Measurements from ENCODE around the gene LRRC74A.
A peak's percentile ranks its signal among the peaks of the same experiment; 100 is the strongest.

LRRC74A gene

DNA sequence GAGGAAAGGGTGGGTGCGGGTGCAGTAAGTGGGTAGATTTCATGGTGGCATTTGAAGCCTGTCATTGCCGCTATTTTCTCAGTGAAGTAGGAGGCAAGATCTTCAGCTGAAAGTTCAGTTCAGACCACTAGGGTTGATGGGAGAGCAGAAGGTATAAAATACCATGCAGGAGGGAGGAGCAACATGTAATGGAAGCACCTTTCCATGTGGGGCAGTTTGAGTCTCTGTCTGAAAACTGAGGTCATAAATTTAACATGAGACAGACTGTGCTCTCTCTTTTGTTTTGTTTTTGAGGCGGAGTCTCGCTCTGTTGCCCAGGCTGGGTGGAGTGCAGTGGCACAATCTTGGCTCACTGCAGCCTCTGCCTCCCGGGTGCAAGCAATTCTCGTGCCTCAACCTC lies 22.7 kb downstream of the LRRC74A start:
- TF ChIP-seq, protein P1, sequence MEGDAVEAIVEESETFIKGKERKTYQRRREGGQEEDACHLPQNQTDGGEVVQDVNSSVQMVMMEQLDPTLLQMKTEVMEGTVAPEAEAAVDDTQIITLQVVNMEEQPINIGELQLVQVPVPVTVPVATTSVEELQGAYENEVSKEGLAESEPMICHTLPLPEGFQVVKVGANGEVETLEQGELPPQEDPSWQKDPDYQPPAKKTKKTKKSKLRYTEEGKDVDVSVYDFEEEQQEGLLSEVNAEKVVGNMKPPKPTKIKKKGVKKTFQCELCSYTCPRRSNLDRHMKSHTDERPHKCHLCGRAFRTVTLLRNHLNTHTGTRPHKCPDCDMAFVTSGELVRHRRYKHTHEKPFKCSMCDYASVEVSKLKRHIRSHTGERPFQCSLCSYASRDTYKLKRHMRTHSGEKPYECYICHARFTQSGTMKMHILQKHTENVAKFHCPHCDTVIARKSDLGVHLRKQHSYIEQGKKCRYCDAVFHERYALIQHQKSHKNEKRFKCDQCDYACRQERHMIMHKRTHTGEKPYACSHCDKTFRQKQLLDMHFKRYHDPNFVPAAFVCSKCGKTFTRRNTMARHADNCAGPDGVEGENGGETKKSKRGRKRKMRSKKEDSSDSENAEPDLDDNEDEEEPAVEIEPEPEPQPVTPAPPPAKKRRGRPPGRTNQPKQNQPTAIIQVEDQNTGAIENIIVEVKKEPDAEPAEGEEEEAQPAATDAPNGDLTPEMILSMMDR (IDR thresholded peaks at IDR 0.05; ENCODE audit: extremely low read depth, missing control alignments): no peak
- DNase-seq (ENCODE audit: low spot score): no peak

DNA sequence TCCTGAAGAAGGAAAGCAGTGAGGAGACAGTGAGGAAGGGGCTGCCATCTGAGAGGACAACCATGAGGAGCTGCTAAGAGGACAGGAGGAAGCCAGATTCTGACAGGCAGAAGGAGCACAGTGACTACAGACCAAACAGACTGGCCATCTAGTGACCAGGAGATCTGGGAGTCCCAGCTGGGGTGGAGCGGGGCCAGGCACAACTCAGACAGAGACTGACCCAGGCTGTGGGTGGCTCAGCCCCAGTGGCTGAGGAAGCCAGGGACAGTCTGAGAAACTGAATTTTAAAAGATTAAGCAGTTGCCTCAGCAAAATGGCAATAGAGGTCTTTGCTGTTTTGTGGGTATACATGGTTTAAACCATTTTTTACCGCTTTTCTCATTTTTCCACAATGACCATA lies 28.9 kb downstream of the LRRC74A start:
- TF ChIP-seq, protein P1 (IDR thresholded peaks at IDR 0.05; ENCODE audit: extremely low read depth, missing control alignments): no peak
- no peak for DNase-seq (ENCODE audit: low spot score)

DNA sequence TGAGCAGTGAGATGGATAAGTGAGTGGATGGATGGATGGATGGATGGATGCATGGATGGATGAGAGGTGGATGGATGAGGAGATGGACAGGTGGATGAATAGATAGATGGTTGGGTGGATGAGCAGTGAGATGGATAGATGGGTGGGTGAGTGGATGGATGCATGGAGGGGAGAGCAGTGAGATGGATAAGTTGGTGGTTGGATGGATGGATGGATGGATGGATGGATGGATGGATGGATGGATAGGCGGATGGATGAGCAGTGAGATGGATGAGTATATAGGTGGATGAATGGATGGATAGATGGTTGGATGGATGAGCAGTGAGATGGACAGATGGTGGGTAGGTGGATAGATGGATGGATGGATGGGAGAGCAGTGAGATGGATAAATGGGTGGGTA lies 30.6 kb downstream of the LRRC74A start:
- DNase-seq (ENCODE audit: low spot score): no peak
- TF ChIP-seq, protein P1 (IDR thresholded peaks at IDR 0.05; ENCODE audit: extremely low read depth, missing control alignments): no peak

DNA sequence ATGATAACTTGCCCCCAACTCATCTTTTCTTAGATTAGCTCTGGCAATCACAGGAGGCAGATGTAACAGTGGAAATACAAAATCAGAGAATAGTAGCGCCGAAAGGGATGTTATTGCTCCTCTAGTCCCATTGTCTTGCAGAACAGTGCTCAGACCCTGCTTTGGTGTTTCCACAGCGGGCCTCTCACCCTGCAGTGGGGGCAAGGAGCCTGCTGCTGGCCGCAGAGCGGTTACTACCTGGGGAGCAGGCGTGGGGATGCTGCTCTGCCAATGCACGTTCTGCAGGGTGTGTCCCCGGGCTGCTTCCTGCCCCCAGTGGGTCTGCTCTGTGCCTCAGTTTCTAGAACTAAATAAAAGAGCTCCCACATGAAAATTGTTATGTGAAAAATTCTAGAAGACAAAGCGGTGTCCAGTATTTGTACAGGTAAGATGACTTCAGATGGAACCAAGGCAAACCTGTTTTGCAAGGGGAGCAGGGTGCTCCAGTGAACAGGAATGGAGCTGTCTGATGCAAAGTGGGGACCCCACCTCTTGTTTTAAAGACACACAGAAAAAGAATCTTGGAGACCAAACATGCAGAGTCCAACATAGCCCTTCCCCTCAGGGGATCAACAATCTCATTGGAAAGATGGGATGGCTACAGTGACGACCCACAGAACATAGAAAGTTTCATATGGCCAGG lies 35.5 kb downstream of the LRRC74A start:
- TF ChIP-seq, protein P1 (IDR thresholded peaks at IDR 0.05; ENCODE audit: extremely low read depth, missing control alignments): no peak

DNA sequence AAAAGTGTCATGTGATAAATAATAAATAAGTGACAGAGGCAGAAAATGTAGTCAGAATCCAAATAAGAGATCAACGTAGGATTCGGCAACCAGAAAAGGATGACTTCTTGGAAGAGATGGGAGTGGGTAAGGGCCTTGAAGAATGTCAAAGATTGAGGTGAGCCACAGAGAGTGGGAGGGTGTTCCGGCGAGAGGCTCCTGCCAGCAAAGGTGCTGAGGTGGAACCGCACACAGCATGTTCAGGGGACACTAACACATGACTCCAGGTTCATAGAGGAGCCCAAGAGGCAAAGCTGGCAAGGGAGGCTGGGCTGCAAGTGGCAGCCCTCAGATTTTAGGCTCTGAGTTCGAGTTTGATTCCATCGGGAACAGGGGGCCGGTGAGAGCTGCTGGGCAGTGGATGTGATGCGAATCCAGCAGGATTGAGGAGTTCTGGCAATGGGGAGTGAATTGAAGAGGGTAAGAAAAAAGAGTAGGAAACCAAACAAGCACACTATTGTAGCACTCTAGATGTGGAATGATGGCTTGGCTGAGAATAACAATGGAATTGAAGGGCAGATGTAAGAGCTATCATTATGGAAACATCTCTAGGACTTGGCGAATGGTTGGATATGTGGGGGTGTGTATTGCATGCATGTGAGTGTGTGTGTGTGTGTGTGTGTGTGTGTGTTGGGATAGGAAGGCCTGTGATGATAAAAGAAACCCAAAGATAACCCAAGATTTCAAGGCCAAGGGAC lies 36.5 kb downstream of the LRRC74A start:
- no peak for DNase-seq (ENCODE audit: low spot score)
- TF ChIP-seq, protein P1 (IDR thresholded peaks at IDR 0.05; ENCODE audit: extremely low read depth, missing control alignments): no peak

More for the DNA sequence above, 35.5 kb downstream of the LRRC74A start:
- no peak for DNase-seq (ENCODE audit: low spot score)

DNA sequence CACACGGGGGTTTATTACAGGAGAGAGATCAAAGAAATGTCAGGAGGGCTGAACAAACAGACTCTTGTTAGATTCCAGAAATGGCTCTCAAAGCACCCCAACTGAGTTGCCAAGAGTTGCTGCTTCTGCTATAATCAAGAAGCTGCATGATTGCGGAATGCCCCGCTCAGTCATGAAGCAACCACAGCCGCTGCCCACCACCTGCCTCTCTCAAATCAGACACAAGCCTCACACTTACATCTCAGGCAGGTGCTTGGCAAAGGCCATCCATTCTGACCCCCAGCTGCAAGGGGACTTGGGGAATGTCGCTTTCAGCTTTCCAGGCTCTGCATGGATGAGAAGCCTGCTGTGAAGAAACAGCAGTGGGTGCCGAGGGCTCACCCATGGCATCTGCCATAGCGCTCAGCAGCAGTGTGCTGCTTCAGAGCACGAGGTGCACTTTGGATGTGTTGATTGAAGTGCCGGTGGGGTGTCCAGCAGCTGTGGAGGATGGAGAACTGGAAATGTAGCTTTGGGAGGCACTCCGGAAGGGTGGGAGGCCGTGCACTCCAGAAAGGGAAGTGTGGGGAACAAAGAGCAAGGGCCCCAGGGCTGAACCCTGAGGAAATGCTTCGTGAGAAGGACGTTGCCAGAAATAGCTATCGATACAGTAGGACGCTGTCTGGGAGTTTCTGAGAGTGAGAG lies 37.7 kb downstream of the LRRC74A start:
- DNase-seq (ENCODE audit: low spot score): peak; percentile 55

More for the DNA sequence above, 37.7 kb downstream of the LRRC74A start:
- TF ChIP-seq, protein P1 (IDR thresholded peaks at IDR 0.05; ENCODE audit: extremely low read depth, missing control alignments): no peak
